HepG2 (cell line): ENCODE data around the gene TMEM266.

ENCODE experiments used
- EP300 ChIP-seq, 3 experiments: sonication (generic) in 1 of 3; formaldehyde crosslinking in 1 of 3; IDR thresholded peaks; 2 replicates each; pipeline versions ENCODE4 v1.5.1 to v1.6.1; 2011 to 2020; ENCODE audit warnings: low read depth in 2 of 3, low read length in 2 of 3, borderline replicate concordance in 1 of 3, improper control_type of control experiment in 1 of 3, mild to moderate bottlenecking in 1 of 3, missing genetic modification reagents in 1 of 3, moderate library complexity in 1 of 3
- IKZF4 ChIP-seq: sonication (generic); formaldehyde crosslinking; IDR thresholded peaks from 2 replicates; pipeline ENCODE4 v1.5.1; 2020; ENCODE audit warnings: borderline replicate concordance, mild to moderate bottlenecking, low read depth, missing genetic modification reagents; ENCODE audit errors: not compliant biosample characterization
- KLF6 ChIP-seq: IDR thresholded peaks from 2 replicates; pipeline ENCODE4 v1.8.0; 2016; ENCODE audit warnings: missing biosample characterization, missing genetic modification reagents
- TF ChIP-seq, protein P1 (sequence below): sonication (generic); formaldehyde crosslinking; IDR thresholded peaks from 2 replicates; pipeline ENCODE4 v1.5.0; 2020; ENCODE audit warnings: mild to moderate bottlenecking, missing genetic modification reagents, moderate library complexity

DNA sequence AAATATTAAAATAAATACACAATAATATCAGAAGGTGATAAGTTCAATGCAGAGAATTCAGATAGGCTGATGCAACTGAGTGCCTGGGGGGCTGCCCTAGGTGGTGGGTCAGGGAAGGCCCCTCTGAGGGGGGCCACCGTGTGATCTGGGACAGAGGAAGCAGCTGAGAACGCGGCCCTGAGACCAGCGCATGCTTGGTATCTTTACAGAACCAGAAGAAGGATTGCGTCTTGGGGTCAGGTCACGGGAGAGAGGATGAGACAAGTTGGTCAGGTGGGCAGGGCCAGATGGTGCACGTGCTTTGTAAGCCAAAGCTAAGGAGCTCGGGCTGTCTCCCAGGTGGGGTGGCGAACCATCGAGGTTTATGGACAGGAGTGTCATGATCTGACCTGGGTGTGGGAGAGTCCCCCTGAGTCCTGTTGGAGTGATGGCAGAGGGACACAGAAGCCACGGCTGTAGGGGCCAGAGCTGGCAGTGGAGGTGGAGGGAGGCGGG lies 130.3 kb downstream of the TMEM266 start:
- TF ChIP-seq EP300 (IDR thresholded peaks at IDR 0.05; ENCODE audit: low read depth in 2 of 2, low read length in 2 of 2) (no peak), EP300 (CRISPR knock-in tag; IDR thresholded peaks at IDR 0.05; ENCODE audit: borderline replicate concordance) (no peak), KLF6 (no peak), IKZF4 (CRISPR knock-in tag) (no peak)
- TF ChIP-seq, protein P1, sequence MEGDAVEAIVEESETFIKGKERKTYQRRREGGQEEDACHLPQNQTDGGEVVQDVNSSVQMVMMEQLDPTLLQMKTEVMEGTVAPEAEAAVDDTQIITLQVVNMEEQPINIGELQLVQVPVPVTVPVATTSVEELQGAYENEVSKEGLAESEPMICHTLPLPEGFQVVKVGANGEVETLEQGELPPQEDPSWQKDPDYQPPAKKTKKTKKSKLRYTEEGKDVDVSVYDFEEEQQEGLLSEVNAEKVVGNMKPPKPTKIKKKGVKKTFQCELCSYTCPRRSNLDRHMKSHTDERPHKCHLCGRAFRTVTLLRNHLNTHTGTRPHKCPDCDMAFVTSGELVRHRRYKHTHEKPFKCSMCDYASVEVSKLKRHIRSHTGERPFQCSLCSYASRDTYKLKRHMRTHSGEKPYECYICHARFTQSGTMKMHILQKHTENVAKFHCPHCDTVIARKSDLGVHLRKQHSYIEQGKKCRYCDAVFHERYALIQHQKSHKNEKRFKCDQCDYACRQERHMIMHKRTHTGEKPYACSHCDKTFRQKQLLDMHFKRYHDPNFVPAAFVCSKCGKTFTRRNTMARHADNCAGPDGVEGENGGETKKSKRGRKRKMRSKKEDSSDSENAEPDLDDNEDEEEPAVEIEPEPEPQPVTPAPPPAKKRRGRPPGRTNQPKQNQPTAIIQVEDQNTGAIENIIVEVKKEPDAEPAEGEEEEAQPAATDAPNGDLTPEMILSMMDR: no peak
